BJ (cell line): ENCODE data around the gene EAF2. TPM values are rescaled to one million over a fixed set of nuclear protein-coding genes. Genes with fewer than 3 reads are reported as not detected.
A peak's percentile ranks its signal among the peaks of the same experiment; 100 is the strongest.
"Not testable (repeated sequence)": the region's sequence is repeated elsewhere in the genome, so short reads cannot be mapped to it uniquely, and the experiment has no call there.

Source experiments
- CTCF ChIA-PET: fragments of 350-600 bp; formaldehyde crosslinking; extraction: SDS; loops from one replicate; lab custom pipeline; 2021; ENCODE audit warnings: antibody characterized with exemption, inconsistent platforms; lab: Yijun Ruan, JAX
- POLR2A ChIA-PET: fragments of 300-600 bp; sonication (Branson Sonifier 250); formaldehyde crosslinking; extraction: SDS; loops from one replicate; lab custom pipeline; 2021; ENCODE audit warnings: antibody characterized with exemption; lab: Charles Lee
- DNase-seq: peaks from one replicate; pipeline ENCODE4 v3.0.0-alpha.2; 2011; ENCODE audit warnings: low read depth
- H3K27me3 ChIP-seq: 2 replicates; pipeline ENCODE4 v1.6.0; 2011; ENCODE audit warnings: low read length; ENCODE audit not compliant: control insufficient read depth, insufficient read depth
- H3K36me3 ChIP-seq: 2 replicates; pipeline ENCODE4 v1.5.1; 2011; ENCODE audit warnings: low read length; ENCODE audit not compliant: control insufficient read depth, insufficient read depth
- H3K4me3 ChIP-seq: 2 replicates; pipeline ENCODE4 v1.5.1; 2011; ENCODE audit warnings: low read depth, mild to moderate bottlenecking, control low read depth, low read length
- CTCF ChIP-seq: IDR thresholded peaks from 2 replicates; pipeline ENCODE4 v1.5.1; 2011; ENCODE audit warnings: low read depth, mild to moderate bottlenecking, control low read depth, inconsistent platforms, low read length, moderate library complexity; ENCODE audit not compliant: insufficient read depth
- polyA plus RNA-seq: library from polyadenylated mRNA; depleted of rRNA; stranded (reverse); fragments of >200 nt; gene quantifications from 2 replicates; pipeline ENCODE4 v1.2.3, GENCODE V29; 2011

The EAF2 gene
- polyA plus RNA-seq, 1 experiment = 0.40 TPM

- Histone ChIP-seq H3K27me3 (no peaks in the 10 kb centered on the region), H3K4me3 (no peak overlapping the region), H3K36me3 (no peaks in the 10 kb centered on the region)
- DNase-seq = no peak
- CTCF ChIA-PET = no interaction called here
- POLR2A ChIA-PET = no interaction called here
- TF ChIP-seq CTCF = 0 out of 2 replicates have a peak, but pooled peaks have one; percentile 12
Measured at GRCh38 chr3:121855555-121855954, 20.5 kb downstream of the EAF2 start.

GRCh38 chr3:121857778-121858177 lies 22.8 kb downstream of the EAF2 start:
- H3K4me3 ChIP-seq, H3K27me3 ChIP-seq, H3K36me3 ChIP-seq, DNase-seq, CTCF ChIA-PET: not testable (repeated sequence)
- POLR2A ChIA-PET = interaction anchor here (0.7 kb wide), 1 partner anchor 37 kb away, joined by 4 read pairs; no protein-coding TSS in a partner anchor

- CTCF ChIA-PET = interaction anchor here (1.0 to 1.4 kb wide), 2 partner anchors 10 to 74 kb away, joined by 3 to 4 read pairs; no protein-coding TSS in a partner anchor
- DNase-seq, H3K27me3 ChIP-seq, H3K4me3 ChIP-seq, H3K36me3 ChIP-seq, POLR2A ChIA-PET: not testable (repeated sequence)
Measured at GRCh38 chr3:121863247-121863646, 28.2 kb downstream of the EAF2 start.

- ChIA-PET CTCF (interaction anchor here (1.4 kb wide), 1 partner anchor 11 kb away, joined by 4 read pairs; no protein-coding TSS in a partner anchor), POLR2A (no interaction called here)
- TF ChIP-seq CTCF = no peak
- no peaks in the 10 kb centered on the region for H3K27me3 ChIP-seq
- H3K36me3 ChIP-seq = no peaks in the 10 kb centered on the region
- no peak for DNase-seq
- no peak overlapping the region for H3K4me3 ChIP-seq
Measured at GRCh38 chr3:121863801-121864200, 28.8 kb downstream of the EAF2 start.

- Histone ChIP-seq H3K4me3 (no peak overlapping the region), H3K36me3 (no peaks in the 10 kb centered on the region), H3K27me3 (no peaks in the 10 kb centered on the region)
- ChIA-PET CTCF (no interaction called here), POLR2A (no interaction called here)
- DNase-seq = no peak
- TF ChIP-seq CTCF = no peak
Measured at GRCh38 chr3:121869736-121870135, 34.7 kb downstream of the EAF2 start.

GRCh38 chr3:121870717-121871116 lies 35.7 kb downstream of the EAF2 start:
- no peaks in the 10 kb centered on the region for H3K36me3 ChIP-seq
- no peak overlapping the region for H3K4me3 ChIP-seq
- ChIA-PET CTCF (no interaction called here), POLR2A (interaction anchor here (0.7 kb wide), 1 partner anchor 13 kb away, joined by 3 read pairs; no protein-coding TSS in a partner anchor)
- DNase-seq = no peak
- no peaks in the 10 kb centered on the region for H3K27me3 ChIP-seq
- no peak for TF ChIP-seq CTCF
